K562 (cell line): Measurements from ENCODE around the gene DNER. TPM values are rescaled to one million over a fixed set of nuclear protein-coding genes. Genes with fewer than 3 reads are reported as not detected.

Experiments
- ATAC-seq: fragments of 200-7000 bp; cut with Tn5 transposase; 3 replicates; pipeline ENCODE4 v1.9.1; 2020; ENCODE audit warnings: moderate library complexity
- BruUV-seq: library from RNA; stranded (reverse); fragments of 400-500 nt; replicated peaks from 2 replicates; lab custom pipeline; 2021; lab: Mats Ljungman, UMichigan
- CTCF ChIA-PET: fragments of 300-600 bp; formaldehyde crosslinking; extraction: SDS; loops from one replicate; lab custom pipeline; 2021; ENCODE audit warnings: low intra/inter-chr PET ratio; lab: Yijun Ruan, JAX
- POLR2A ChIA-PET: fragments of 300-600, 350-650 bp; sonication (Branson Sonifier 250); formaldehyde crosslinking; extraction: SDS; loops from one replicate; lab custom pipeline; 2021; ENCODE audit warnings: antibody characterized with exemption, inconsistent platforms; lab: Yijun Ruan, JAX
- DNase-seq, 4 experiments: peaks; one replicate each; pipeline versions ENCODE4 v3.0.0 to v3.0.0-alpha.2; 2011 to 2018; ENCODE audit warnings: low spot score in 3 of 4, mixed read lengths in 3 of 4; ENCODE audit errors: extremely low read depth in 1 of 4
- FAIRE-seq: peaks from 2 replicates; lab custom pipeline; 2011; peaks lifted over from hg19 to GRCh38; lab: Jason Lieb, UNC
- H2AFZ ChIP-seq: 2 replicates; pipeline ENCODE4 v1.6.0; 2011; ENCODE audit warnings: low read depth, low read length, control low read depth, inconsistent platforms
- H3K27ac ChIP-seq: fragments of 200-600 bp; 3 replicates; pipeline ENCODE4 v1.8.0; 2011; ENCODE audit warnings: low read depth, mild to moderate bottlenecking, control low read depth, inconsistent platforms, low read length, moderate library complexity, mixed read lengths; ENCODE audit errors: extremely low read depth
- H3K27me3 ChIP-seq, 2 experiments: fragments of 300-600 bp in 1 of 2; 2 replicates in 1 of 2; 3 replicates in 1 of 2; pipeline versions ENCODE4 v1.6.0 to v1.8.0; 2011; ENCODE audit warnings: inconsistent platforms in 2 of 2, low read length in 2 of 2, mild to moderate bottlenecking in 1 of 2, mixed read lengths in 1 of 2, moderate library complexity in 1 of 2; ENCODE audit not compliant: control insufficient read depth in 2 of 2, insufficient read depth in 2 of 2
- H3K36me3 ChIP-seq: fragments of 300-600 bp; 3 replicates; pipeline ENCODE4 v1.8.0; 2011; ENCODE audit warnings: mild to moderate bottlenecking, low read length, inconsistent platforms; ENCODE audit not compliant: control insufficient read depth, insufficient read depth
- H3K4me1 ChIP-seq, 2 experiments: fragments of 200-600 bp in 1 of 2; replicated peaks in 1 of 2; 2 replicates in 1 of 2; 3 replicates in 1 of 2; pipeline versions ENCODE4 v1.5.1 to v1.8.0; 2011; ENCODE audit warnings: inconsistent platforms in 2 of 2, low read length in 2 of 2, mild to moderate bottlenecking in 1 of 2, mixed read lengths in 1 of 2, moderate library complexity in 1 of 2; ENCODE audit not compliant: control insufficient read depth in 2 of 2, insufficient read depth in 2 of 2
- H3K4me2 ChIP-seq: 2 replicates; pipeline ENCODE4 v1.6.1; 2011; ENCODE audit warnings: low read length, control low read depth, inconsistent platforms, mixed read lengths; ENCODE audit not compliant: insufficient read depth
- H3K4me3 ChIP-seq: fragments of 200-600 bp; sonication (generic), shearing (Covaris generic); 2 replicates; pipeline ENCODE4 v1.5.1; 2016; ENCODE audit warnings: control low read depth, inconsistent platforms
- H3K79me2 ChIP-seq: fragments of 200-600 bp; 3 replicates; pipeline ENCODE4 v1.8.0; 2011; ENCODE audit warnings: low read length, inconsistent platforms; ENCODE audit not compliant: control insufficient read depth, insufficient read depth
- H3K9ac ChIP-seq, 2 experiments: 2 replicates each; pipeline versions ENCODE4 v1.6.0 to v1.6.1; 2011; ENCODE audit warnings: low read depth in 2 of 2, low read length in 2 of 2, control low read depth in 1 of 2, inconsistent platforms in 1 of 2, mild to moderate bottlenecking in 1 of 2, mixed read lengths in 1 of 2; ENCODE audit not compliant: insufficient read depth in 1 of 2
- H3K9me1 ChIP-seq: one replicate; pipeline ENCODE4 v1.6.0; 2011; ENCODE audit warnings: inconsistent platforms, mild to moderate bottlenecking, low read length, moderate library complexity; ENCODE audit not compliant: control insufficient read depth, insufficient read depth
- H3K9me3 ChIP-seq: replicated peaks from 2 replicates; pipeline ENCODE4 v1.5.1; 2011; ENCODE audit warnings: low read depth, low read length, inconsistent platforms; ENCODE audit not compliant: control insufficient read depth, insufficient read depth
- H4K20me1 ChIP-seq: replicated peaks from 2 replicates; pipeline ENCODE4 v1.6.1; 2011; ENCODE audit warnings: low read length, inconsistent platforms, mixed read lengths; ENCODE audit not compliant: control insufficient read depth, insufficient read depth
- NFATC3 ChIP-seq: fragments of 450-650 bp; IDR thresholded peaks from 2 replicates; pipeline ENCODE4 v1.6.1; 2017; ENCODE audit warnings: mild to moderate bottlenecking
- NR1H2 ChIP-seq: sonication (generic); formaldehyde crosslinking; IDR thresholded peaks from 2 replicates; pipeline ENCODE4 v1.4.0; 2020; ENCODE audit warnings: mild to moderate bottlenecking, missing genetic modification reagents
- PPARD ChIP-seq: fragments of 250-450 bp; sonication (Bioruptor Pico); IDR thresholded peaks from 2 replicates; pipeline ENCODE4 v1.8.0; 2022; ENCODE audit warnings: inconsistent platforms, mild to moderate bottlenecking, moderate library complexity
- RBM14 ChIP-seq: fragments of 200-400 bp; formaldehyde crosslinking; IDR thresholded peaks from 2 replicates; pipeline ENCODE4 v1.6.1; 2018; ENCODE audit warnings: low read depth, mild to moderate bottlenecking, low read length, moderate library complexity, borderline replicate concordance; ENCODE audit not compliant: insufficient read depth
- SETDB1 ChIP-seq: IDR thresholded peaks from one replicate; pipeline ENCODE4 v1.6.1; 2012; ENCODE audit warnings: low read length, control low read depth, inconsistent platforms
- SMARCC2 ChIP-seq: fragments of 450-650 bp; IDR thresholded peaks from 2 replicates; pipeline ENCODE4 v1.6.1; 2017; ENCODE audit warnings: antibody characterized with exemption, moderate library complexity, mild to moderate bottlenecking, low read depth
- SNRNP70 ChIP-seq: fragments of 200-400 bp; formaldehyde crosslinking; optimal IDR thresholded peaks from 2 replicates; pipeline ENCODE3; 2017; ENCODE audit warnings: low read depth, low read length
- U2AF2 ChIP-seq: fragments of 200-400 bp; formaldehyde crosslinking; optimal IDR thresholded peaks from 2 replicates; pipeline ENCODE3; 2017; ENCODE audit warnings: low read depth, mild to moderate bottlenecking, low read length
- ZKSCAN1 ChIP-seq: fragments of 150-350 bp; IDR thresholded peaks from 2 replicates; pipeline ENCODE4 v1.6.1; 2016; ENCODE audit warnings: low read depth, low read length
- ZNF124 ChIP-seq: sonication (generic); formaldehyde crosslinking; IDR thresholded peaks from 2 replicates; pipeline ENCODE4 v1.8.1; 2022; ENCODE audit warnings: missing genetic modification reagents
- WGBS: fragments of 100-300 bp; shearing (Covaris generic); methylation state at CpG from one replicate; pipeline ENCODE4 v1.1.6; 2016; ENCODE audit warnings: low coverage, mixed read lengths; ENCODE audit not compliant: insufficient coverage; ENCODE audit errors: missing lambda C conversion rate; 5-methylcytosine and 5-hydroxymethylcytosine counted together
- in situ Hi-C: fragments of 300-500 bp; cut with MboI; formaldehyde crosslinking; loops from 4 replicates; pipeline ENCODE4 v1.15.0; 2018; ENCODE audit warnings: inconsistent platforms, mixed read lengths
- intact Hi-C: fragments of 100-400 bp; cut with micrococcal nuclease; formaldehyde crosslinking; loops from 2 replicates; pipeline ENCODE4 v1.14.2; 2022
- polyA plus RNA-seq, 8 experiments: library from polyadenylated mRNA; depleted of rRNA in 4 of 8; stranded (reverse) in 5 of 8; unstranded in 3 of 8; fragments of >200 nt; fragmentation: Nextera tagmentation in 2 of 8; fragmentation: Illumina TruSeq in 1 of 8; extraction: Ambion mirVana in 2 of 8; extraction: Trizol in 1 of 8; gene quantifications; 2 replicates each; pipeline versions ENCODE4 v1.2.1 to v1.2.3, GENCODE V29; 2011 to 2014; ENCODE audit warnings: inconsistent platforms in 1 of 8, missing spikeins in 1 of 8
- total RNA-seq, 7 experiments: library from RNA; depleted of rRNA in 6 of 7; stranded (reverse); fragments of >200 nt in 6 of 7; fragmentation: Illumina TruSeq in 2 of 7; extraction: Trizol in 2 of 7; gene quantifications; 2 replicates each; pipeline versions ENCODE4 v1.2.1 to v1.2.3, GENCODE V29; 2011 to 2021; ENCODE audit warnings: low replicate concordance in 1 of 7
- TF ChIP-seq, protein P1 (sequence below), 2 experiments: IDR thresholded peaks in 1 of 2; conservative IDR thresholded peaks in 1 of 2; 2 replicates each; pipeline ENCODE4 v1.6.1; 2016; ENCODE audit warnings: low read depth in 2 of 2, mild to moderate bottlenecking in 1 of 2, missing compliant biosample characterization in 1 of 2, missing genetic modification characterization in 1 of 2, moderate library complexity in 1 of 2
- TF ChIP-seq, protein P2 (sequence below): fragments of 250-450 bp; sonication (Bioruptor Pico); IDR thresholded peaks from 2 replicates; pipeline ENCODE4 v1.4.0; 2020; ENCODE audit warnings: mild to moderate bottlenecking, moderate library complexity, borderline replicate concordance
- TF ChIP-seq, protein P3 (sequence below): fragments of 450-650 bp; IDR thresholded peaks from 2 replicates; pipeline ENCODE4 v1.6.1; 2014; ENCODE audit warnings: low read depth, mild to moderate bottlenecking, moderate library complexity, borderline replicate concordance

The DNER gene
- total and polyA plus RNA-seq, 9 of the 15 experiments (the other 6 are each of a cell fraction or from before 2014, with no cell fraction given), result not detected

DNA sequence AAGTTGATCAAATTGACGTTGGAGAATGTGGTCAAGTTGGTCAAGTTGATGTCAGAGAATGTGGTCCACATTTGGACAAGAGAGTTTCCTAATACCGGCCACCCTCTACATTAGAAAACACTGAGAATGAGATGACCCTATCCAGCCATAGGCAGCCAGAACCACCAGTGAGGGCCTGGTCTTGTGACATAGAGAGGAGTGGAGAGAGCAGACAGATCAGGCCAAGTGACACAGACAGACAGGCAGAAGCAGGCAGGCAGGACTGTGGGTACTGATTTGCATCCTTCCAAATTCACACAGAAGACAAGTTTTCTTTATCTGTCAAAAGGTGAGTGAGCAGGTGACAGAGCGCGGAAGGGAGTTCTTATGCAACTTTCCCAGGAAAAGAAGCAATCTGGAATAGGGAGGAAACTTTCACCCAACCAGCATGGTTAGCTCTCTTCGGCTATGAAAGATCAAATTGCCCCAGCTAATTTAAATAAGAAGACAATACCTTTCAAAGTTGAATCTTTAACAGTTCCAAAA lies 334.2 kb downstream of the DNER start:
- FAIRE-seq (no peak), DNase-seq (no peak), ATAC-seq (no peak)
- Histone ChIP-seq H3K4me3 (no peak overlapping the region), H2AFZ (no peak overlapping the region), H3K4me1 (no peaks in the 10 kb centered on the region), H4K20me1 (no peaks in the 10 kb centered on the region), H3K9me3 (no peaks in the 10 kb centered on the region), H3K27ac (no peak overlapping the region), H3K4me2 (no peak overlapping the region), H3K9ac (no peak overlapping the region), H3K36me3 (no peaks in the 10 kb centered on the region), H3K79me2 (no peaks in the 10 kb centered on the region), H3K9me1 (no peaks in the 10 kb centered on the region), H3K27me3 (no peaks in the 10 kb centered on the region)
- intact Hi-C loops, result no loop called here
- POLR2A ChIA-PET, result no interaction called here
- in situ Hi-C loops, result no loop called here
- CTCF ChIA-PET, result no interaction called here
- TF ChIP-seq NFATC3 (no peak), ZNF124 (CRISPR knock-in tag) (no peak), PPARD (CRISPR knock-in tag) (no peak), ZKSCAN1 (no peak), SMARCC2 (no peak), NR1H2 (CRISPR knock-in tag) (no peak), SNRNP70 (no peak), U2AF2 (no peak), RBM14 (no peak), SETDB1 (no peak)
- TF ChIP-seq, protein P1, sequence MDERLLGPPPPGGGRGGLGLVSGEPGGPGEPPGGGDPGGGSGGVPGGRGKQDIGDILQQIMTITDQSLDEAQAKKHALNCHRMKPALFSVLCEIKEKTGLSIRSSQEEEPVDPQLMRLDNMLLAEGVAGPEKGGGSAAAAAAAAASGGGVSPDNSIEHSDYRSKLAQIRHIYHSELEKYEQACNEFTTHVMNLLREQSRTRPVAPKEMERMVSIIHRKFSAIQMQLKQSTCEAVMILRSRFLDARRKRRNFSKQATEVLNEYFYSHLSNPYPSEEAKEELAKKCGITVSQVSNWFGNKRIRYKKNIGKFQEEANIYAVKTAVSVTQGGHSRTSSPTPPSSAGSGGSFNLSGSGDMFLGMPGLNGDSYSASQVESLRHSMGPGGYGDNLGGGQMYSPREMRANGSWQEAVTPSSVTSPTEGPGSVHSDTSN (CRISPR knock-in tag; IDR thresholded peaks at IDR 0.05; ENCODE audit: low read depth), result no peak
- TF ChIP-seq, protein P1 (tag; conservative IDR thresholded peaks at IDR 0.05; ENCODE audit: low read depth), result no peak
- TF ChIP-seq, protein P2, sequence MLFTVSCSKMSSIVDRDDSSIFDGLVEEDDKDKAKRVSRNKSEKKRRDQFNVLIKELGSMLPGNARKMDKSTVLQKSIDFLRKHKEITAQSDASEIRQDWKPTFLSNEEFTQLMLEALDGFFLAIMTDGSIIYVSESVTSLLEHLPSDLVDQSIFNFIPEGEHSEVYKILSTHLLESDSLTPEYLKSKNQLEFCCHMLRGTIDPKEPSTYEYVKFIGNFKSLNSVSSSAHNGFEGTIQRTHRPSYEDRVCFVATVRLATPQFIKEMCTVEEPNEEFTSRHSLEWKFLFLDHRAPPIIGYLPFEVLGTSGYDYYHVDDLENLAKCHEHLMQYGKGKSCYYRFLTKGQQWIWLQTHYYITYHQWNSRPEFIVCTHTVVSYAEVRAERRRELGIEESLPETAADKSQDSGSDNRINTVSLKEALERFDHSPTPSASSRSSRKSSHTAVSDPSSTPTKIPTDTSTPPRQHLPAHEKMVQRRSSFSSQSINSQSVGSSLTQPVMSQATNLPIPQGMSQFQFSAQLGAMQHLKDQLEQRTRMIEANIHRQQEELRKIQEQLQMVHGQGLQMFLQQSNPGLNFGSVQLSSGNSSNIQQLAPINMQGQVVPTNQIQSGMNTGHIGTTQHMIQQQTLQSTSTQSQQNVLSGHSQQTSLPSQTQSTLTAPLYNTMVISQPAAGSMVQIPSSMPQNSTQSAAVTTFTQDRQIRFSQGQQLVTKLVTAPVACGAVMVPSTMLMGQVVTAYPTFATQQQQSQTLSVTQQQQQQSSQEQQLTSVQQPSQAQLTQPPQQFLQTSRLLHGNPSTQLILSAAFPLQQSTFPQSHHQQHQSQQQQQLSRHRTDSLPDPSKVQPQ (CRISPR knock-in tag), result no peak
- TF ChIP-seq, protein P3, sequence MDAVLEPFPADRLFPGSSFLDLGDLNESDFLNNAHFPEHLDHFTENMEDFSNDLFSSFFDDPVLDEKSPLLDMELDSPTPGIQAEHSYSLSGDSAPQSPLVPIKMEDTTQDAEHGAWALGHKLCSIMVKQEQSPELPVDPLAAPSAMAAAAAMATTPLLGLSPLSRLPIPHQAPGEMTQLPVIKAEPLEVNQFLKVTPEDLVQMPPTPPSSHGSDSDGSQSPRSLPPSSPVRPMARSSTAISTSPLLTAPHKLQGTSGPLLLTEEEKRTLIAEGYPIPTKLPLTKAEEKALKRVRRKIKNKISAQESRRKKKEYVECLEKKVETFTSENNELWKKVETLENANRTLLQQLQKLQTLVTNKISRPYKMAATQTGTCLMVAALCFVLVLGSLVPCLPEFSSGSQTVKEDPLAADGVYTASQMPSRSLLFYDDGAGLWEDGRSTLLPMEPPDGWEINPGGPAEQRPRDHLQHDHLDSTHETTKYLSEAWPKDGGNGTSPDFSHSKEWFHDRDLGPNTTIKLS, result no peak
- 0% methylated on average over 4 of the region's 5 CpGs for WGBS
- no TSS peak for BruUV-seq
